Measurements from ENCODE around the gene GKN2.

GKN2 gene

DNA sequence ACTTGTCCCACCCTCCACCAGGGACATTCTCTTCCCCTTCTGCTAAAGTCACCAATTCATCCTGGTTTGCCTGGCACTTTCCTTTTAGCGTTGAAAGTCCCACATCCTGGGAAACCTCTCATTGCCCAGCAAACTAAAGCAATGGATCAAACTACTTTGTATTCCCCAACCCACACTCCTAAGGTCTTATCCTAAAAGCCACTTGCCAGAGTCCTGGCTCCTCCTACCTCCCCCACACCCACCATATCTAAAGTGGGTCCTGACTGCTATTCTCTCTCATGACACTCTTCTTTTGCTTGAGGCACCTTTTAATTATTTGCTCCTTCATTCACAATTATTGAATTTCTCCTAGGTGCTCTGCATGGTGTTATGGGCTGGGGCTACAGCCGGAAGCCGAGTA lies 40.6 kb downstream of the GKN2 start:
- peaks cover 45% of the 10 kb centered on the region for H3K4me1 ChIP-seq
- no peaks in the 10 kb centered on the region for H4K20me1 ChIP-seq
- no peak overlapping the region for H3K9ac ChIP-seq
- no peak overlapping the region for H3K4me3 ChIP-seq
- no peaks in the 10 kb centered on the region for H3K36me3 ChIP-seq
- no peaks in the 10 kb centered on the region for H3K9me3 ChIP-seq
- H3K27me3 ChIP-seq = no peaks in the 10 kb centered on the region
- no peak overlapping the region for H3K4me2 ChIP-seq
- TF ChIP-seq Cebpa-rat (IDR thresholded peaks at IDR 0.05) = no peak
- no peak overlapping the region for H3K27ac ChIP-seq

- Histone ChIP-seq H3K4me2 (peak overlapping the region; percentile 15), H3K4me1 (peaks cover 49% of the 10 kb centered on the region), H3K4me3 (no peak overlapping the region), H3K9me3 (no peaks in the 10 kb centered on the region), H3K9ac (no peak overlapping the region), H3K27me3 (no peaks in the 10 kb centered on the region), H3K27ac (no peak overlapping the region), H4K20me1 (no peaks in the 10 kb centered on the region), H3K36me3 (no peaks in the 10 kb centered on the region)
- no peak for TF ChIP-seq Cebpa-rat (IDR thresholded peaks at IDR 0.05)
Observed at GRCh38 chr2:68911709-68912108, 41.0 kb downstream of the GKN2 start.

- H4K20me1 ChIP-seq = no peaks in the 10 kb centered on the region
- no peaks in the 10 kb centered on the region for H3K36me3 ChIP-seq
- peak overlapping the region; percentile 15; the same call in 1 of the 2 replicates for H3K4me2 ChIP-seq
- H3K27me3 ChIP-seq = no peaks in the 10 kb centered on the region
- no peak overlapping the region for H3K9ac ChIP-seq
- TF ChIP-seq Cebpa-rat (IDR thresholded peaks at IDR 0.05) = no peak
- no peak overlapping the region for H3K4me3 ChIP-seq
- H3K9me3 ChIP-seq = no peaks in the 10 kb centered on the region
- H3K4me1 ChIP-seq = peaks cover 53% of the 10 kb centered on the region
- no peak overlapping the region for H3K27ac ChIP-seq
Observed at GRCh38 chr2:68911246-68911645, 41.4 kb downstream of the GKN2 start.

DNA sequence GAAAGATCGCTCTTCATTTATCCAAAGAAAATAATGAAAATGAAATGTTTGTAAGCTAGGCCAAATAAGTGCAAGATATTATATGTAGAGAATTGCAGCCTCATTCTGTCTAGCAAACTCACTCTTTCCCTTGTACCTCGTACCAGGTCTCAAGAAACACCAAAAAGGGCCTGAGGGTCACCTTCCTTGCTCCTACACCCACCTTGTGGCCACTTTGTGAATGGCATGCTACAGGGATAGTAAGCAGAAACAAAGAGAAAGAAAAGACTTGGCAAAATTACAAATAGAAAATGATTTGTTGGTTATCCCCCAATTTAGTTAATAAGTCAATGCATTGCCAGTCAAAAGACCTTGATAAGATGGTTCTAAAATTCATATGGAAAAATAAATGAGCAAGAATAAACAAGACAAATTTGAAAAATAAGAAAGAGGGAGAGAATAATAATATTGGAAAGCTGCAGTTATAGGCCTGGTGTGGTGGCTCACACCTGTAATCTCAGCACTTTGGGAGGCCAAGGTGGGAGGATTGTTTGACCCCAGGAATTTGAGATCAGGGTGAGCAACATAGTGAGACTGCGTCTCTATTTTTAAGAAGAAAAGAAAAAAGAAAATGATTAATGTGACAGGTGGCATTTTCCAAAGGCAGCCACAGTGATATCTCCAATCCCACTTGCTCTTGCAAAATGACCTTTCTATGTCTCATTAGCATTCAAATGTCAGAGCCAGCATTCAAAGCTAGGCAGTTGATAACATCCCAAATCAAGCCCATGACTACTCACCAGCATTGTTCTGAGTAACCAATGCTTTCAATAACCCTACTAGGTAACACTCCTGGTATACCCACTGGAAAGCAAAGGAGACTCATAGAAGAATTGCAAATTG lies 42.7 kb downstream of the GKN2 start:
- H3K27me3 ChIP-seq = no peaks in the 10 kb centered on the region
- no peak overlapping the region for H3K4me3 ChIP-seq
- H3K27ac ChIP-seq = 0 out of 2 replicates have a peak overlapping the region, but pooled peaks have one; percentile 2
- H3K4me1 ChIP-seq = peaks cover 56% of the 10 kb centered on the region
- H3K9ac ChIP-seq = no peak overlapping the region
- no peaks in the 10 kb centered on the region for H4K20me1 ChIP-seq
- H3K36me3 ChIP-seq = no peaks in the 10 kb centered on the region
- TF ChIP-seq Cebpa-rat (IDR thresholded peaks at IDR 0.05) = no peak
- H3K9me3 ChIP-seq = no peaks in the 10 kb centered on the region
- H3K4me2 ChIP-seq = peak overlapping the region; percentile 81; the same call in 1 of the 2 replicates

DNA sequence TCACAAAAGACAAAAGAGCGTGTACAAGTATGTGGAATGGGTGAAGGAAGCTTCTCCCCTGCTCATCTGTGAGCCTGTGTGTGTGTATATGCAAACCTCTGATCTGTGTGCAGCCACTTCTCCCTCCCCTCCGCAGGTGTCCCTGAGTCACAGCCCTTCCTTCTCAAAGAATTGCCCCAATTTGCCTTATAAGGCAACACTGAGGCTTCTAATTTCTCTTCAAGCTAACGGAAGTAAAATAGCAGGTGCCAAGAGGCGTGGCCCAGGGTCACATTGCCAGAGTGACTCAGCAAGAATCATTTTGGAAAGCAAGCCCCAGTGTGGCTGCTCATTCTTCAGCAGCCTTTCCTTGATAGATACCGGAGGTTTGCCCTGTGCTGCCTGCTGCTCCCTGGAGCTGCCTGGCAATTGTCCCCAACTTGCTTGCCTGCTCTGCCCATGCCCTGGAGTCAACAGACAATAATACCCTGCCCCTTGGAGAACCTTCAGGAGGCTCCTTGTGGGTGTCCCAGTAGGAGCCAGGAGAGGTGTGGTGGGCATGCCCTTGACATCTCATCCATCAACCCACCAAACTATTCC lies 44.2 kb downstream of the GKN2 start:
- no peaks in the 10 kb centered on the region for H3K36me3 ChIP-seq
- peaks cover 5% of the 10 kb centered on the region for H3K9me3 ChIP-seq
- peak overlapping the region; percentile 45; the same call in 1 of the 2 replicates for H3K9ac ChIP-seq
- no peaks in the 10 kb centered on the region for H4K20me1 ChIP-seq
- H3K4me1 ChIP-seq = peaks cover 56% of the 10 kb centered on the region
- no peak for TF ChIP-seq Cebpa-rat (IDR thresholded peaks at IDR 0.05)
- peak overlapping the region; percentile 78 for H3K27ac ChIP-seq
- H3K4me2 ChIP-seq = peak overlapping the region; percentile 81
- H3K4me3 ChIP-seq = no peak overlapping the region
- no peaks in the 10 kb centered on the region for H3K27me3 ChIP-seq

GRCh38 chr2:68907920-68908253 lies 44.8 kb downstream of the GKN2 start:
- Histone ChIP-seq H3K4me2 (peak overlapping the region; percentile 81), H3K9ac (peak overlapping the region; percentile 45; the same call in 1 of the 2 replicates), H3K27ac (peak overlapping the region; percentile 78), H3K4me1 (peaks cover 55% of the 10 kb centered on the region), H3K9me3 (peaks cover 5% of the 10 kb centered on the region), H3K4me3 (no peak overlapping the region), H3K36me3 (no peaks in the 10 kb centered on the region), H3K27me3 (no peaks in the 10 kb centered on the region), H4K20me1 (no peaks in the 10 kb centered on the region)
- no peak for TF ChIP-seq Cebpa-rat (IDR thresholded peaks at IDR 0.05)

GRCh38 chr2:68907232-68907919 lies 45.3 kb downstream of the GKN2 start:
- Histone ChIP-seq H4K20me1 (no peaks in the 10 kb centered on the region), H3K27me3 (no peaks in the 10 kb centered on the region), H3K9ac (peak overlapping the region; percentile 45; the same call in 1 of the 2 replicates), H3K4me1 (peaks cover 50% of the 10 kb centered on the region), H3K27ac (peak overlapping the region; percentile 78), H3K9me3 (peaks cover 5% of the 10 kb centered on the region), H3K36me3 (no peaks in the 10 kb centered on the region), H3K4me2 (peak overlapping the region; percentile 81), H3K4me3 (no peak overlapping the region)
- TF ChIP-seq Cebpa-rat (IDR thresholded peaks at IDR 0.05) = no peak

- peaks cover 43% of the 10 kb centered on the region for H3K4me1 ChIP-seq
- H3K4me2 ChIP-seq = peak overlapping the region; percentile 34
- TF ChIP-seq Cebpa-rat (IDR thresholded peaks at IDR 0.05) = no peak
- peaks cover 12% of the 10 kb centered on the region for H3K9me3 ChIP-seq
- H4K20me1 ChIP-seq = no peaks in the 10 kb centered on the region
- no peak overlapping the region for H3K9ac ChIP-seq
- no peaks in the 10 kb centered on the region for H3K36me3 ChIP-seq
- no peak overlapping the region for H3K4me3 ChIP-seq
- H3K27ac ChIP-seq = peak overlapping the region; percentile 29; the same call in 1 of the 2 replicates
- H3K27me3 ChIP-seq = no peaks in the 10 kb centered on the region
Observed at GRCh38 chr2:68906716-68907115, 46.0 kb downstream of the GKN2 start.

- Histone ChIP-seq H3K36me3 (no peaks in the 10 kb centered on the region), H3K9ac (no peak overlapping the region), H3K9me3 (peaks cover 27% of the 10 kb centered on the region), H4K20me1 (no peaks in the 10 kb centered on the region), H3K27ac (no peak overlapping the region), H3K4me3 (no peak overlapping the region), H3K4me1 (peaks cover 38% of the 10 kb centered on the region), H3K27me3 (no peaks in the 10 kb centered on the region), H3K4me2 (no peak overlapping the region)
- no peak for TF ChIP-seq Cebpa-rat (IDR thresholded peaks at IDR 0.05)
Observed at GRCh38 chr2:68905116-68905515, 47.6 kb downstream of the GKN2 start.

- Histone ChIP-seq H3K4me2 (no peak overlapping the region), H3K9ac (no peak overlapping the region), H3K4me1 (peaks cover 6% of the 10 kb centered on the region), H3K27me3 (no peaks in the 10 kb centered on the region), H4K20me1 (no peaks in the 10 kb centered on the region), H3K9me3 (peaks cover 27% of the 10 kb centered on the region), H3K36me3 (no peaks in the 10 kb centered on the region), H3K27ac (no peak overlapping the region), H3K4me3 (no peak overlapping the region)
- TF ChIP-seq Cebpa-rat (IDR thresholded peaks at IDR 0.05) = no peak
Observed at GRCh38 chr2:68901561-68901960, 51.1 kb downstream of the GKN2 start.

Measured in BLaER1 (cell line).